Adrenal gland (tissue), 5 donors: Measurements from ENCODE around the gene BAAT.

ENCODE experiments used
- CTCF ChIP-seq, 6 experiments: fragments of 450-650 bp in 4 of 6; fragments of 200-600 bp in 2 of 6; sonication (generic) in 1 of 6; IDR thresholded peaks; 1 replicate in 5 of 6; 2 replicates in 1 of 6; pipeline versions ENCODE4 v1.5.1 to v1.8.0; 2016 to 2021; ENCODE audit warnings: antibody characterized with exemption in 6 of 6, mild to moderate bottlenecking in 2 of 6, moderate library complexity in 1 of 6
- POLR2A ChIP-seq, 2 donors: fragments of 450-650 bp; IDR thresholded peaks; one replicate each; pipeline ENCODE4 v1.6.1; 2017; ENCODE audit warnings: antibody characterized with exemption in 2 of 2, mild to moderate bottlenecking in 2 of 2, moderate library complexity in 1 of 2
- donor health status: DM: no; HTN: no; CAD: no.

- no peak for TF ChIP-seq POLR2A (IDR thresholded peaks at IDR 0.05)
- TF ChIP-seq CTCF (IDR thresholded peaks at IDR 0.05): no peak
Measured at GRCh38 chr9:101418518-101419430, 34.0 kb upstream of the BAAT start.
